ENCODE data around the gene PRKCQ. TPM values are rescaled to one million over a fixed set of nuclear protein-coding genes. Genes with fewer than 3 reads are reported as not detected.

PRKCQ gene
- total and polyA plus RNA-seq, 2 of the 13 experiments (the other 11 are each of a cell fraction or from before 2014, with no cell fraction given): 0.13 to 0.35 TPM

DNA sequence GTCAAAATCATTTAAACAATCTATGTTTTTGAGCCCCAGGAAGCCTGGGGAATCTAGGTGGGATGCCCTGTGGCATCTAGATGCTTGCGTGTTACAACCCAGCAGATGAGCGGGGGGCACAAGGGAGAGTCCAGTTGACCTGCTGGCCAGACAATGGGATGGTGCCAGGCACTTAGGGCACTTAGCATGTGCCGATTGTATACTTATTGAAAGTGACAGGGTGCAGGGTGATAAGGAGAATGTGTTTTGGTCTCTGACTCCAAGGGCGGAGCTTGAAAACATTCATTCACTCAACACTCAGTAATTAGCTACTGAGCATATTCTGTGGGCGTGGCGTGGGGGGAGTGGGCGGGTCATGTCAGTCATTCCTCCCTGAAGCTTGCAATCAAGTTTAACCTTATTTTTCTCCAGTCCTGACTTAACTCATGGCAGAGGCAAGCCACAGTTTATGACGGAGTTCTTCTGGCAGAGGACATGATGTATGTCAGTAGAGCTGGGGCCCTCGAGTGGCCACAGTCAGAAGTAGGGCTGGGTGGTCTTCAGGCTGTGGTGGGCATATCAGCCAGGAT lies 115.1 kb downstream of the PRKCQ start:
- H3K9ac ChIP-seq (ENCODE audit: insufficient read depth, low read depth, low read length): no peak overlapping the region
- ATAC-seq (no peak), DNase-seq (ENCODE audit: low spot score) (no peak), FAIRE-seq (no peak)
- no peaks in the 10 kb centered on the region for H3K36me3 ChIP-seq (replicated peaks in 1 of 2; ENCODE audit: control insufficient read depth in 1 of 2, insufficient read depth in 2 of 2, low read length in 2 of 2)
- intact Hi-C loops (cut with micrococcal nuclease; ENCODE audit: unreplicated experiment): no loop called here
- H4K20me1 ChIP-seq (ENCODE audit: insufficient read depth, low read length): no peaks in the 10 kb centered on the region
- no peaks in the 10 kb centered on the region for H3K79me2 ChIP-seq (ENCODE audit: insufficient read depth, low read length)
- H3K9me3 ChIP-seq (ENCODE audit: low read length): no peaks in the 10 kb centered on the region; the same call in 1 of the 2 replicates
- no peak overlapping the region for H2AFZ ChIP-seq (ENCODE audit: low read length)
- no peaks in the 10 kb centered on the region; a peak in 1 of 5 replicates for H3K27me3 ChIP-seq (ENCODE audit: control insufficient read depth in 1 of 2, insufficient read depth in 2 of 2, low read length in 2 of 2)
- H3K4me2 ChIP-seq (ENCODE audit: low read depth, low read length): no peak overlapping the region
- H3K4me3 ChIP-seq (replicated peaks in 1 of 3; ENCODE audit: insufficient read depth in 1 of 3, low read depth in 2 of 3, low read length in 3 of 3): no peak overlapping the region
- CTCF ChIA-PET (ENCODE audit: low intra/inter-chr PET ratio, low total read pairs): no interaction called here
- POLR2A ChIA-PET: no interaction called here
- TF ChIP-seq ZNF20 (CRISPR knock-in tag; IDR thresholded peaks at IDR 0.05) (no peak), ZNF10 (CRISPR knock-in tag; IDR thresholded peaks at IDR 0.05; ENCODE audit: borderline replicate concordance, low read depth) (no peak), TOPORS (CRISPR knock-in tag; IDR thresholded peaks at IDR 0.05) (no peak), AKAP8 (CRISPR knock-in tag; IDR thresholded peaks at IDR 0.05) (no peak)
- in situ Hi-C loops (cut with HindIII; ENCODE audit: extremely low pct_ligation_motif_present, low pct_unique_long_range_greater_than_20kb): no loop called here
- WGBS (ENCODE audit: low lambda C conversion rate): 7% methylated on average over 8 of the region's 9 CpGs
- no peak overlapping the region for H3K27ac ChIP-seq (ENCODE audit: extremely low read length, insufficient read depth, low read length)
- no TSS peak for BruUV-seq (replicated peaks)
- no peaks in the 10 kb centered on the region for H3K4me1 ChIP-seq (ENCODE audit: insufficient read depth, low read length)

- no peaks in the 10 kb centered on the region; a peak in 1 of 5 replicates for H3K27me3 ChIP-seq (ENCODE audit: control insufficient read depth in 1 of 2, insufficient read depth in 2 of 2, low read length in 2 of 2)
- no peak overlapping the region for H2AFZ ChIP-seq (ENCODE audit: low read length)
- in situ Hi-C loops (cut with HindIII; ENCODE audit: extremely low pct_ligation_motif_present, low pct_unique_long_range_greater_than_20kb) (no loop called here), intact Hi-C loops (cut with micrococcal nuclease; ENCODE audit: unreplicated experiment) (no loop called here)
- H3K4me3 ChIP-seq (replicated peaks in 1 of 3; ENCODE audit: insufficient read depth in 1 of 3, low read depth in 2 of 3, low read length in 3 of 3): no peak overlapping the region
- H3K4me1 ChIP-seq (ENCODE audit: insufficient read depth, low read length): no peaks in the 10 kb centered on the region
- no peak overlapping the region for H3K9ac ChIP-seq (ENCODE audit: insufficient read depth, low read depth, low read length)
- BruUV-seq (replicated peaks): no TSS peak
- CTCF ChIA-PET (ENCODE audit: low intra/inter-chr PET ratio, low total read pairs): no interaction called here
- TF ChIP-seq MZF1 (CRISPR knock-in tag; IDR thresholded peaks at IDR 0.05; ENCODE audit: borderline replicate concordance): no peak
- TF ChIP-seq FOXA1 (IDR thresholded peaks at IDR 0.05): no peak
- TF ChIP-seq FOXA1 (CRISPR knock-in tag; IDR thresholded peaks at IDR 0.05): no peak
- no peak for TF ChIP-seq NR2F2 (IDR thresholded peaks at IDR 0.05; ENCODE audit: borderline replicate concordance, low read depth)
- TF ChIP-seq ZC3H4 (CRISPR knock-in tag; IDR thresholded peaks at IDR 0.05; ENCODE audit: borderline replicate concordance): no peak
- no peak for TF ChIP-seq MEIS1 (CRISPR knock-in tag; IDR thresholded peaks at IDR 0.05; ENCODE audit: borderline replicate concordance)
- TF ChIP-seq KMT2A (CRISPR knock-in tag; IDR thresholded peaks at IDR 0.05): no peak
- TF ChIP-seq KLF13 (CRISPR knock-in tag; IDR thresholded peaks at IDR 0.05): no peak
- no peak for ATAC-seq
- no peak overlapping the region for H3K27ac ChIP-seq (ENCODE audit: extremely low read length, insufficient read depth, low read length)
- H3K36me3 ChIP-seq (replicated peaks in 1 of 2; ENCODE audit: control insufficient read depth in 1 of 2, insufficient read depth in 2 of 2, low read length in 2 of 2): no peaks in the 10 kb centered on the region
- no peaks in the 10 kb centered on the region; the same call in 1 of the 2 replicates for H3K9me3 ChIP-seq (ENCODE audit: low read length)
- WGBS (ENCODE audit: low lambda C conversion rate): 53% methylated on average over 7 of the region's 7 CpGs
- no peak overlapping the region for H3K4me2 ChIP-seq (ENCODE audit: low read depth, low read length)
- H4K20me1 ChIP-seq (ENCODE audit: insufficient read depth, low read length): no peaks in the 10 kb centered on the region
- no peak for DNase-seq (ENCODE audit: low spot score)
- H3K79me2 ChIP-seq (ENCODE audit: insufficient read depth, low read length): no peaks in the 10 kb centered on the region
- no peak for FAIRE-seq
- POLR2A ChIA-PET: no interaction called here
Observed at GRCh38 chr10:6463366-6463765, 116.7 kb downstream of the PRKCQ start.

Data from HepG2 (cell line).